GM21529 (cell line): ENCODE measurements around the gene CLDN7.

ENCODE experiments used
- ATAC-seq: cut with Tn5 transposase; IDR thresholded peaks from one replicate; pipeline ENCODE4 v1.9.1; 2021; ENCODE audit not compliant: unreplicated experiment

Gene CLDN7

GRCh38 chr17:7238420-7239090 is 23.7 kb downstream of the CLDN7 start:
- ATAC-seq = no peak

DNA sequence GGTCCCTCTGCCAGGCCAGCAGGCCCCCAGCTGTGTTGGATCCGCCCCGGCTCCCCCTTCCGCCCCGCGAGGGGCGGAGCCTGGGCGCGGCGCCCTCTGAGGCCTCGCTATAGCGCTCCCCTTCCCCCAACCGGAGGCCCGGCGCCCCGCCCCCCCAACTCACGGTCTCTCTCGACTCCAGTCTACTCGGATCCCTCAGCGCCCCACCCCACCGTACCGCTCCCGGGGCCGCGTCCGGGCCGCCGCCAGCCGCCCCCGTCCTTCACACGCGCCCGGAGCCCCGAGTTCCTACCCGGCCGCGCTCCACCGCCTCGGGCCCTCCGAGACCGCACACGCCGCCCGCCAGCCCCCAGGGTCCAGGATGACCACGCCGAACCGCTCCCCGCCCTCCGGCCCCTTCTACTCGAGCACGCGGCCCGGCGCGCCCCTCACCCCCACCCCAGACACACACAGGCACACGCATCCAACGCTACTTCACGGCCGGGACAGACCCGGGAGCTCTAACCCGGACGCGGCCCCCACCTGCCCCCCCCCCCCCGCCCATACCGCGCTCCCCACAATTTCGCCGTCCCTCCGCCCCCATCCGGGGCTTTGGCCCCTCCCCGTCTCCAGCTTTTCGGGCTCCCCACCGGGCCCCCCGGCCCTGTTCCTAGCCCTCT is 24.4 kb downstream of the CLDN7 start:
- ATAC-seq = no peak

DNA sequence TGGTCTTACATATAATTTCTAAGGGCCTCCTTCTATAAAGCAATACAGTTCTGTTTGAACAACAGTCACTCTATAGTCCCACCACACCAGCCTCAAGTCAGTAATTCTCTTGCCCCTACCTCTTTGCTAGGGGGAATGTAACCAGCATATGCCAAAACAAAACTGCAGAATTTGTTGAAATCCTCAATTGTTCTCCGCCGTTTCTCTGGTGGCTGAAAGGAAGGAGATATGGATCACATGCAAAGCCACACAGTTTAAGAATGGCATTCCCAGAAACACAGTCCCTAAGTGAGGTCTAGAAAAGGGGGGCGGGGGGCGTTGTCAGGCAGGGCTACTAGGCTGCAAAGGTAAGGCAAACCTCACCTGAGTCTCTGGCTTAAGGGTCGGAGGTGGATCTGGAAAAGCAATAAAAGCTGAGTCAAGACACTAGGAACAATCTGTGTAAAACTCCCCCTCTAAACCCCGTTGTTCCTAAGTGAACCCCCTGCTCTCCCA is 25.0 kb downstream of the CLDN7 start:
- ATAC-seq = no peak

GRCh38 chr17:7236808-7237207 is 25.5 kb downstream of the CLDN7 start:
- ATAC-seq = no peak

DNA sequence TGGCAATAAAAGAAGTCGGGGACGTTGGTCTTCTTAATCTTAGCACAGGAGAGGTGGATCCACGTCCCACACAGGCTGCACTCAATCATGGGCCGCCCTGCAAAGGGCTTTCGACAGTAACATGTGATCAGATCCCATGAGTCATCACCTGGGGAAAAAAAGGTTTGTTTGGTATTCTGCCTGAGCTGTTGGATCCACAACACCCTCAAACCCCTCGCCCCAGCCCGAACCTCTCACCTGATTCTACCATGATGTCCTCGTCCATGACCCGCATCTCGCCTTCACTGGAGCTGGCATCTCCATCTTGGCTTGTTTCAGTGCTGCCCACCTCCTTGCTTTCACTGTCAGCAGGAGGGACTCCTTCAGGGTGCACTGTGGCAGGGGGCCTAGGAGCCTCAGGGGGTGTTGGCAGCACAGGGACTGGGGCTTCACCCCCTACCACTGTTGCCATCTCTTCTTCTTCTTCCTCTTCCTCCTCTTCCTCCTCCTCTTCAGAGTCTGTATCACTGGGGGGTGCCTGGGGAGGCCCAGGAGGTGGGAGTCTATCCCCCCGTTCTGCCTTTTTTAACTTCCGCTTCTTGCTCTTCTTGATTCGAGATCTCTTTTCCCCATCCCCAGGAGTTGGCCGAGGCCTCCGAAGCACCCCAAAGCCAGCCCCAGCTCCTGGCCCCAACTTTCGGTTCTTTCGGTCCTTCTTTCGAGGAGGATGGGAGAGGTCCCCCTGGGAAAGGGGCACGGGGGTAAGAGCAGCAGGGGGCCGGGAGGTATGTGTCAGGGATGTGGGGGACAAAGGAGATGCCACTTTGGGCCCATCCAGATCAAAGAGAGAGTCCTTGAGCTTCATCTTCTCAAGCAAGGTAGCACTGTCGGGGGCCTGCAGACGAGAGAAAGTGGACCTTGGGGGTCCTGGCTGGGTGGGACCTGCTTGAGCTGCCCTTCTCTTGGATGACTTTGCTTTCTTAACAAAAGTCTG is 26.3 kb downstream of the CLDN7 start:
- no peak for ATAC-seq

DNA sequence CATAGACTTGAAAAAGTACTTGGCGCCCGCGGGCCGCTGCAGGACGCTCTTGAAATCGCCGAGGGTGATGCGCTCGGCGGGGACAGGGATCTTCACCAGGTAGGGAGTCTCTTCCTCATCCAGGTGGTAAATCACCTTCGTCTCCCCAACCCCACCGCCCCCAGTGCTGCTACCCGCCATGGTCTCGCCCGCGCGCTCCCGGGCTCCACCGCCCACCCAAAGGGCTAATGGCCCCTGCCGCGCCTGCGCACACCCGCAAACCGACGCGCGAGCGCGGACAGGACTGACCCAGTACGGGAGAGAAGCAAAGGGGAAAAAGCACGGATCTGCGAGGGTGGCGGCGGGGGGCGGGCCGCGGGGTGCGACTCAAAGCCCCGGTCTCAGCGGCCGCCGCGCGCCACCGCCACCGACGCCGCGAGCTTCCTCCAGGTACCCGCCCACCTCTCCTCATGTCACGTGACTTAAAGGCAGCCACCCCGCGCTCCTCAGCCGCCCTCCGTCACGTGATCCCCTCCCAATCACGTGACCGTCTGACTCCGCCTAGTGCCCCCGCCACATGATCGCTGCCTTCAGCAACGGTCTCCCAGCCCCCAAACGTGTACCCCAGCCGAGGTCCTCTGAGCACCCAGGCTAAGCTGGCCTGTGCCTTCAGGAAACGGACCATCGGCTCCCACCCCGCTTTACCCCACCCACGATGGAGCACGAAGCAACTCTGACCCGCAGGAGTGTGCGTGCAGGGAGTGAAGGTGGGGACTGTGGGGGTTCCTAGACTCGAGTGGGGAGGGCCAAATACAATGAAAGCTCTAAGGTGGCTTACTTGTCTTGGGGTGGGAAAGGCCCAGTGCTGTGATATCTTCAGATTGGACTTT is 28.0 kb downstream of the CLDN7 start, which contains the start of gene DVL2:
DVL2 (minus strand) TSS at position 435 of the 869 bp plus-strand sequence; CDS start at position 180, 255 bp downstream.
- peak; percentile 54 for ATAC-seq

GRCh38 chr17:7233701-7234082 is 28.6 kb downstream of the CLDN7 start:
- ATAC-seq = no peak

DNA sequence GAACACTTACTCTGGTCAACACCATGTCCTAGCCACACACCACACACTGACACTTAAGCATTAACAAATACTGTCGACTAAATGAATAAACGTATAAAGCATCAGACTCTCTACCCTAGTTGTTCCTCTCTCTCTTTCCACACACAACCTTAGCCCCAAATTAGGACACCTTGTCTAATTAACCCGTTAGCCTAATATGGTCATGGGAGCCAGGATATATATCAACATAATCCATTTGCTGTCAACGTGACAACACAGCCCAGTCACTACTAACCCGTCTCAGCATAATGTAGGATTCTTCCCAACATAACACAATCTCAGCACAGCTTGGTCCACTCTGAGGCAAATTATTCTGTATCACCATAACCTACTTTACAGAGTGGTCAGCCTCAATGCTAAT is 30.2 kb downstream of the CLDN7 start:
- no peak for ATAC-seq

DNA sequence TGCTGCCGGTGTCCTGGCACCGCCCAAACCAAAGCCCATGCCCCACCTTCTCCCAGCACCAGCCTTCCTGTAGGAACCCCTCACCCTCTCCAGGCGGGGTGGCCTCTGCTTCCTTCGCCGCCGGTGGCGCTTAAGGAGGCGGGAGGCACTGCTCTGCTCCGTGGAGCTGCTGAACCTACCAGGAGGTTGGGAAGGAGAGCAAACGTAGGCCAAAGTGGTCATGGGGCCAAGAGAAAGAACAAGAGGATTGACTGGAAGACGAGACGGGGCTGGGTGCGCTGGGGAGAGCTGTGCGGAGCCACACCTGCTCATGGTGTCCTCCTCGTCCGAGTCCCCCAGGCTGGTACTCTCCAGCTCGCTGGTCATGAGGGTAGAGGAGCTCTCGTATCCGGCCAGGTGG is 32.8 kb downstream of the CLDN7 start:
- no peak for ATAC-seq

DNA sequence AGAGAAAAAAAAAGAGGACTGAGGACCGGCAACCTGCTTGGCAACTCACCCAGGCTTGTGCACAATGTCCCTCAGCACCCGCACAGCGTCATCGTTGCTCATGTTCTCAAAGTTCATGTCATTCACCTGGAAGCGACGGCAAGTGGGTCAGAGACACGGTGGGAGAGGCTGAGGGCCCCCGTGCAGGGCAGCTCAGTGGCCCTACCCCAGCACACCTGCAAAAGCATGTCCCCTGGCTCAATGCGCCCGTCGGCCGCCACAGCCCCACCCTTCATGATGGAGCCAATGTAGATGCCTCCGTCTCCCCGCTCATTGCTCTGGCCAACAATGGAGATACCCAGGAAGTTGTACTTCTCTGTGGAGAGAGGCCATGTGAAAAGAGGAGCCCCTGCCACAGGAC is 33.4 kb downstream of the CLDN7 start:
- no peak for ATAC-seq

- no peak for ATAC-seq
These were observed 35.3 kb downstream of the CLDN7 start for GRCh38 chr17:7226721-7227710.

- ATAC-seq = no peak
These were observed 36.5 kb downstream of the CLDN7 start for GRCh38 chr17:7225711-7226331.

GRCh38 chr17:7224661-7225111 is 37.6 kb downstream of the CLDN7 start:
- no peak for ATAC-seq

DNA sequence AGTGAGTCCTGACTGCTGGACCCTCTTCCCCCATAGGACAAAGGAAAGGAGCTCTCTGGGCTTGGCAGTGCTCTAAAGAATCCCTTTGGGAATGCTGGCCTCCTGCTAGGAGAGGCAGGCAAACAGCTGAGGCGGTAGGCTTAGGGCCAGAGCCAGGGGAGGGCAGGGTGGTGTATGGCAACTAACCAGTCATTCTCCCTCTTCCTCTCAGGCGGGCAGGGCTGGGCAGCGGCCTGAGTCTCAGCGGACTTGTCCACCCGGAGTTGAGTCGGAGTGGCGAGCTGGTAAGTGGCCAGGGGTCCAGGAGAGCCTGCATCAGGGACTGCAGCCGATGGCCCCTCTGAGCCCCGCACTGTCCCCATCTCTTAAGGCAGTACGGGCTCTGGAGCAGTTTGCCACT is 38.2 kb downstream of the CLDN7 start:
- no peak for ATAC-seq

DNA sequence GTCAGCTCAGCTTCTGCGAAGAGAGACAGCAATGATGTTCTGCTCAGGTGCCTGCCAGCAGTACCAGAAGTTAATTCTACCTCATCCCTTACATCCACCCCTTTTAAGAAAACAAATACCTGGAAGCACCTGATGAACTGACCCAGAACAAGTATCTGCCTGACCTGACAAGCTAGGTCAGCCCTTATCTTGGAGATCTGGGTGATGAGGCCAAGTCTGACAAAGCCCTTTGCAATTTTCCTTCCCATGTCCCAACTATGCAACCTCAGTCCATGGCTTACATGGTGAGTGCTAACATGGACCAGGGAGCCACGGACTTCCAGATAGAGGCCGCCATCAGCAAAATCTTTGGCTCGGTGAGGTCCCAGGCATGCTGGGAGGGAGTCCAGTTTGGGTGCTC is 38.9 kb downstream of the CLDN7 start:
- ATAC-seq = no peak

- no peak for ATAC-seq
These were observed 39.3 kb downstream of the CLDN7 start for GRCh38 chr17:7222972-7223292.

GRCh38 chr17:7222093-7222971 is 39.9 kb downstream of the CLDN7 start:
- ATAC-seq = no peak
